ENCODE data around the gene OR4Q3.
"Not testable (repeated sequence)": the region's sequence is repeated elsewhere in the genome, so short reads cannot be mapped to it uniquely, and the experiment has no call there.

DNA sequence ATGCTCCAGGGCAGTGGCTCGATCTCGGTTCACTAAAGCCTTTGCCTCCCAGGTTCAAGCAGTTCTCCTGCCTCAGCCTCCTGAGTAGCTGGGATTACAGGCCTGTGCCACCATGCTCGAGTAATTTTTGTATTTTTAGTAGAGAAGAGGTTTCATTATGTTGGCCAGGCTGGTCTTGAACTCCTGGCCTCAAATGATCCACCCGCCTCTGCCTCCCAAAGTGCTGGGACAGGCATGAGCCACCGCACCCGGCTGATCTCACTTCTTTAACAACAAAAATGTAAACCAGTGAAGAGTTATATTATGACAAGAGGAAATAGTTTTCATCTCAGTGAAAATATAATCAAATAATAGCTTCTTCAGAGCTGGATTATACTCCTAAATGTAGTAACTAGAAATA is 43.9 kb downstream of the OR4Q3 start:
- TF ChIP-seq, protein P1, sequence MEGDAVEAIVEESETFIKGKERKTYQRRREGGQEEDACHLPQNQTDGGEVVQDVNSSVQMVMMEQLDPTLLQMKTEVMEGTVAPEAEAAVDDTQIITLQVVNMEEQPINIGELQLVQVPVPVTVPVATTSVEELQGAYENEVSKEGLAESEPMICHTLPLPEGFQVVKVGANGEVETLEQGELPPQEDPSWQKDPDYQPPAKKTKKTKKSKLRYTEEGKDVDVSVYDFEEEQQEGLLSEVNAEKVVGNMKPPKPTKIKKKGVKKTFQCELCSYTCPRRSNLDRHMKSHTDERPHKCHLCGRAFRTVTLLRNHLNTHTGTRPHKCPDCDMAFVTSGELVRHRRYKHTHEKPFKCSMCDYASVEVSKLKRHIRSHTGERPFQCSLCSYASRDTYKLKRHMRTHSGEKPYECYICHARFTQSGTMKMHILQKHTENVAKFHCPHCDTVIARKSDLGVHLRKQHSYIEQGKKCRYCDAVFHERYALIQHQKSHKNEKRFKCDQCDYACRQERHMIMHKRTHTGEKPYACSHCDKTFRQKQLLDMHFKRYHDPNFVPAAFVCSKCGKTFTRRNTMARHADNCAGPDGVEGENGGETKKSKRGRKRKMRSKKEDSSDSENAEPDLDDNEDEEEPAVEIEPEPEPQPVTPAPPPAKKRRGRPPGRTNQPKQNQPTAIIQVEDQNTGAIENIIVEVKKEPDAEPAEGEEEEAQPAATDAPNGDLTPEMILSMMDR (IDR thresholded peaks at IDR 0.05), result not testable (repeated sequence)
- TF ChIP-seq POLR2A (IDR thresholded peaks at IDR 0.05), result not testable (repeated sequence)

Measured in thyroid gland (tissue), 4 donors.